Activated CD4-positive, alpha-beta memory T cell treated with anti-CD3 and anti-CD28 coated beads, Interleukin-2, amount 10 ng/mL, durations not matched to agents 7 days and 5 days (primary cell): ENCODE results near the gene PTH1R. TPM values are rescaled to one million over a fixed set of nuclear protein-coding genes. Genes with fewer than 3 reads are reported as not detected.

Experiments used
- CTCF ChIA-PET: fragments of 350-600 bp; sonication (Branson Sonifier 250); formaldehyde crosslinking; loops from one replicate; lab custom pipeline; 2021; ENCODE audit warnings: antibody characterized with exemption, inconsistent platforms; lab: Charles Lee
- POLR2A ChIA-PET: fragments of 350-600 bp; sonication (Branson Sonifier 250); formaldehyde crosslinking; loops from one replicate; lab custom pipeline; 2021; ENCODE audit warnings: antibody characterized with exemption; lab: Charles Lee
- DNase-seq: peaks from one replicate; pipeline ENCODE4 v3.0.0-alpha.2; 2020
- H3K27ac Mint-ChIP-seq: one replicate; pipeline ENCODE4 v1.8.0; 2021; ENCODE audit warnings: mild to moderate bottlenecking, mixed read lengths
- H3K27me3 Mint-ChIP-seq: one replicate; pipeline ENCODE4 v1.8.0; 2021; ENCODE audit warnings: mixed read lengths
- H3K36me3 Mint-ChIP-seq: one replicate; pipeline ENCODE4 v1.8.0; 2021; ENCODE audit warnings: low read depth, mixed read lengths
- H3K4me1 Mint-ChIP-seq: one replicate; pipeline ENCODE4 v1.8.0; 2021; ENCODE audit warnings: mixed read lengths
- H3K4me3 Mint-ChIP-seq: one replicate; pipeline ENCODE4 v1.8.0; 2021; ENCODE audit warnings: mild to moderate bottlenecking, mixed read lengths
- H3K9me3 Mint-ChIP-seq: one replicate; pipeline ENCODE4 v1.8.0; 2021; ENCODE audit warnings: mixed read lengths
- total RNA-seq, 2 experiments: library from RNA; stranded (reverse); gene quantifications; one replicate each; pipeline ENCODE4 v1.2.3, GENCODE V29; 2021

Gene PTH1R
- total RNA-seq, 2 experiments from 2014 or later = not detected

DNA sequence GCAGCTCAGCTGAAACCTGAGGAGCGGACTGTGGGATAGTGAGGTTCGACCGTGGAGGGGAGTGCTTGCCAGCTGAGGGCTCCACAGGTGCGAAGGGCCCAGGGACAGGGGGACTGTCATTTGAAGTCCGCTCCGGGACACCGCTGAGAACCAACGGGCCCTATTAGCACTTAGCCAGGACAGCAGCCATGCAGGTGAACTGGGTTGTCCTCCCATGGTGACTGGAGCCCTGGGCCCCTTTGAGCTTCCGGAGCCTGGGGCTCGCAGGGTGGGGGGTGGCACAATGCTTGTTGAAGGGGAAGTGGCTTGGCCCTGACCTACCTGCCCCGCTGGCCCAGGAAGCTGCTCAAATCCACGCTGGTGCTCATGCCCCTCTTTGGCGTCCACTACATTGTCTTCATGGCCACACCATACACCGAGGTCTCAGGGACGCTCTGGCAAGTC is 24.7 kb downstream of the PTH1R start:
- no peak overlapping the region for H3K4me3 Mint-ChIP-seq
- CTCF ChIA-PET = no interaction called here
- no peaks in the 10 kb centered on the region for H3K36me3 Mint-ChIP-seq
- no peak overlapping the region for H3K27ac Mint-ChIP-seq
- H3K9me3 Mint-ChIP-seq = no peaks in the 10 kb centered on the region
- POLR2A ChIA-PET = interaction anchor here (0.8 kb wide), 1 partner anchor 405 kb away, joined by 3 read pairs; no protein-coding TSS in a partner anchor
- peaks cover 12% of the 10 kb centered on the region for H3K27me3 Mint-ChIP-seq
- no peak for DNase-seq
- H3K4me1 Mint-ChIP-seq = peaks cover 12% of the 10 kb centered on the region

DNA sequence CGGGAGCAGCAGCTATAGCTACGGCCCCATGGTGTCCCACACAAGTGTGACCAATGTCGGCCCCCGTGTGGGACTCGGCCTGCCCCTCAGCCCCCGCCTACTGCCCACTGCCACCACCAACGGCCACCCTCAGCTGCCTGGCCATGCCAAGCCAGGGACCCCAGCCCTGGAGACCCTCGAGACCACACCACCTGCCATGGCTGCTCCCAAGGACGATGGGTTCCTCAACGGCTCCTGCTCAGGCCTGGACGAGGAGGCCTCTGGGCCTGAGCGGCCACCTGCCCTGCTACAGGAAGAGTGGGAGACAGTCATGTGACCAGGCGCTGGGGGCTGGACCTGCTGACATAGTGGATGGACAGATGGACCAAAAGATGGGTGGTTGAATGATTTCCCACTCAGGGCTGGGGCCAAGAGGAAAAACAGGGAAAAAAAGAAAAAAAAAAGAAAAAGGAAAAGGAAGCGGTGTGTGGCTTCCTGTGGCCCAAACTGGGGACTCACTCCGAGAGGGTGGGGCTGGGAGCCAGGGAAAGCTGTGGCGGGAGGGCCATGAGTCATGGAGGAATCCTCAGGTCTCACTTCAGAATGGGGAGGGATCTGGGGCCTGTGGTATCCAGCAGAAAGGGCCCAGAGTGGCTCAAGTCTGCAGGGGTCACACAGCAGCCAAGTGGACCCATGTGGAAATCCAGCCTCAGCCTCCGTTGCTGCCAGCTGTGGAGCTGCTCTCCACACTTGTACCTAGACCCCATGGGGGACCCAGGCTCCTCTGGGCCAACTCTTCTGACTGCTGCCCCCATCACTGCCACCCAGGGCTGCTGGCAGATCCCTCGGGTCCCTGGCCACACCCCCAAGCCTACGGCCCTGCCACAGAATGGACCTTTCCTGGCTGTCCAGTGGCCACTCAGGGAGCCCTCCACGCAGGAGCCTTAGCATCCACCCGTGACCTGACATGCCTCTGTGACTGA is 26.1 kb downstream of the PTH1R start:
- ChIA-PET CTCF (no interaction called here), POLR2A (no interaction called here)
- Mint-ChIP-seq H3K9me3 (no peaks in the 10 kb centered on the region), H3K27me3 (peaks cover 5% of the 10 kb centered on the region), H3K36me3 (no peaks in the 10 kb centered on the region), H3K4me3 (no peak overlapping the region), H3K4me1 (peaks cover 9% of the 10 kb centered on the region), H3K27ac (no peak overlapping the region)
- no peak for DNase-seq

DNA sequence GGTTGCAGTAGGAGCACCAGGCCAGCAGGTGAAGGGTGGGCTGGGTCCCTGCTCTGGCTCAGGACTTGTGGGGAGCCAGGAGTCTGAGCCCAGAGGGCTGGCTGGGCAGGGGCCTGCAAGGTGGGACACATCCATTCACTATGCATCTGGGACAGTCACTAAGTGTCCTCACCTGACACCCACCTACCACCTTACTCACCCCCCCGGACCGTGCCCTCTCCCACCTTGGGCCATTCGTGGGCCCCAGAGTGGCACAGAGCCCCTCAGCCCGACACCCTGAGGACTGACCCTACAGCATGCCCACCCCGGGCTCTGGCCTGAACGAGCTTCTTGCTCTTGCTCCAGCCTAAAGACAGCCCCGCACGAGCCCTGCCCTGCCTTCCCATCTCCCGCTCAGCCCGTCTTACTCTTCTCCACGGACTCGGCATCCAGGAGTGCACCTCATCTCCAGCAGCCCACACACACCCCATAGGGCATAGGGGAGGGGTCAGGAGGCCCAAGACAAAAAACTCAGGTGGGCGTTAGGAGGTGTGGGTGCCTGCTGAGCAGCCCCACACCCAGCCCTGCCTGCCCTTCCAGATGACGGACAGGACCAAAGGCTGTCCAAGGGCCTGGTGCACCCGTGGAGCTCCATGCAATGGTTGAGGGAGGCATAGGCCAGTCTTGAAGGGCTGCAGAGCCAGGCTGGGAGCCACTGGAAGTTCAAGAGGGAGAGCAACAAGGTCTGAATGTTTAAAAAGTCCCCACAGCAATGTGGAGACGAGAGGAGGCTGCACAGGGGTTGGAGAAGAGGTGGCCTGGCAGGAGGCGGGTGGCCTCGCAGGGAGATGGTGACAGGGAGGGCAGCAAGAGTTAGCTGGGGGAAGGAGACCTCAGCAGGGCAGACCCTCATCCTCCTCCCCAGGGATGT is 27.0 kb downstream of the PTH1R start:
- H3K4me1 Mint-ChIP-seq = peaks cover 11% of the 10 kb centered on the region
- no peak overlapping the region for H3K27ac Mint-ChIP-seq
- no peaks in the 10 kb centered on the region for H3K27me3 Mint-ChIP-seq
- no peak for DNase-seq
- H3K4me3 Mint-ChIP-seq = no peak overlapping the region
- ChIA-PET POLR2A (no interaction called here), CTCF (no interaction called here)
- no peaks in the 10 kb centered on the region for H3K36me3 Mint-ChIP-seq
- H3K9me3 Mint-ChIP-seq = no peaks in the 10 kb centered on the region

DNA sequence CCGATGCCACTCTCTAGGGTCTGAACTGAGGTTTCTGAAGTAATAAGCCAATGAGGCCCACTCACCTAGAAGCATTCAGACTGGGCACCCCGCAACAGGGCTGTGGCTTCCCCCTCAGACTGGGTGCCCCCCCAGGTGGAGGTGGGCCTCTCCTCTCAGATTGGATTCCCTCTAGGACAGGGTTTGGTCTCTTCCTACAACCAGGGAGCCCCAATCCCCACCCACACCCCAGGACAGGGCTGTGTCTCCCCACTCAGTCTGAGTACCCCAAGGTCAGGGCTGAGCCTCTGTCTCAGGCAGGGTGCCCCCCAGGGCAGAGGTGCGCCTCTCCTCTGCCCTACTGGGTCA is 27.7 kb downstream of the PTH1R start:
- CTCF ChIA-PET = no interaction called here
- POLR2A ChIA-PET = no interaction called here
- Mint-ChIP-seq H3K36me3 (no peaks in the 10 kb centered on the region), H3K4me3 (no peak overlapping the region), H3K27ac (no peak overlapping the region), H3K9me3 (no peaks in the 10 kb centered on the region), H3K27me3 (no peaks in the 10 kb centered on the region), H3K4me1 (peaks cover 13% of the 10 kb centered on the region)
- DNase-seq = no peak

DNA sequence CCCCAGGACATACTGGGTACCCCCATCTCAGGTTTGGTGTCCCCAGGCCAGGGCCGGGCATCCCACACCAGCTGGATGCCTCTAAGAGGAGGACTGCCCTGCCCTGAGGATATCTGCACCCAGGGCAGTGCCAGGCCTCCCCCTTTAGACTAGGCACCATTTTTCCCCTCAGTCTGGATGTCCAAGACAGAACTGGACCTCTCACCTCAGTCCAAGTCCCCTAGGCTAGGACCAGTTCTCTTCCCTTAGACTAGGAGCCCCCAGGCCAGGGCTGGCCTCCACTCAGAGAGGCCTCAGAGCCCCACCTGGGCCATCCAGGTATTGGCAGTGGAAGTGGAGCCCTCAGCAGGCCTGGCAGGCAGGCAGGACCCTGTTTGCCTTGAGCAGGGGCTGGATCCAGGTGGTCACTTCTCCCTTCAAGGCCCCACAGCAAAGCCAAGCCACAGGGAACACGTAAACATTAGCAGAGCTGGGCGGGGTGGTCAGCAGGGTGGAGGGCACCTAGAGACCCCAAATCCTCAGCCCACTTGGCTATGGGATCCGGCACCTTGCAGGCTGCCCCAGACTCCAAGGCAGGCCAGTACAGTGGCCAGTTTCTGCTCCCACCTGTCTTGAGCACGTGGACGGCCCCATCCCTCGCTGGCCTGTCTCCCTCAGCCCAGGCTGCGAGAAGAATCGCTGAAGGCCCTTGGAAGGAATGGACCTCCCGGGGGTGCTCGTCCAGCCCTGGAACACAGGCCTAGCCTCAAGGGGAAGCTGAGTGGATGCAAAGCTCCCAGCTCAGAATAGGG is 28.3 kb downstream of the PTH1R start:
- POLR2A ChIA-PET = no interaction called here
- no peak for DNase-seq

GRCh38 chr3:46906471-46907058 is 29.0 kb downstream of the PTH1R start:
- CTCF ChIA-PET = no interaction called here
- H3K9me3 Mint-ChIP-seq = no peaks in the 10 kb centered on the region

More for the DNA sequence above, 28.3 kb downstream of the PTH1R start:
- Mint-ChIP-seq H3K4me3 (no peak overlapping the region), H3K9me3 (no peaks in the 10 kb centered on the region), H3K27ac (no peak overlapping the region), H3K4me1 (peaks cover 13% of the 10 kb centered on the region), H3K27me3 (no peaks in the 10 kb centered on the region), H3K36me3 (no peaks in the 10 kb centered on the region)
- CTCF ChIA-PET = no interaction called here

GRCh38 chr3:46907271-46907670 is 29.8 kb downstream of the PTH1R start:
- Mint-ChIP-seq H3K27me3 (no peaks in the 10 kb centered on the region), H3K4me3 (no peak overlapping the region)

More at GRCh38 chr3:46906471-46907058, 29.0 kb downstream of the PTH1R start:
- no peaks in the 10 kb centered on the region for H3K27me3 Mint-ChIP-seq
- no peak overlapping the region for H3K27ac Mint-ChIP-seq
- POLR2A ChIA-PET = no interaction called here
- no peaks in the 10 kb centered on the region for H3K36me3 Mint-ChIP-seq
- H3K4me3 Mint-ChIP-seq = no peak overlapping the region
- H3K4me1 Mint-ChIP-seq = peaks cover 13% of the 10 kb centered on the region
- DNase-seq = no peak

GRCh38 chr3:46907960-46908293 is 30.4 kb downstream of the PTH1R start:
- H3K4me1 Mint-ChIP-seq = peaks cover 16% of the 10 kb centered on the region
- no peaks in the 10 kb centered on the region for H3K9me3 Mint-ChIP-seq
- ChIA-PET POLR2A (no interaction called here), CTCF (no interaction called here)
- H3K4me3 Mint-ChIP-seq = no peak overlapping the region
- no peak overlapping the region for H3K27ac Mint-ChIP-seq
- H3K27me3 Mint-ChIP-seq = no peaks in the 10 kb centered on the region
- no peaks in the 10 kb centered on the region for H3K36me3 Mint-ChIP-seq
- DNase-seq = no peak

More at GRCh38 chr3:46907271-46907670, 29.8 kb downstream of the PTH1R start:
- ChIA-PET CTCF (no interaction called here), POLR2A (no interaction called here)
- Mint-ChIP-seq H3K36me3 (no peaks in the 10 kb centered on the region), H3K9me3 (no peaks in the 10 kb centered on the region), H3K27ac (no peak overlapping the region), H3K4me1 (peaks cover 13% of the 10 kb centered on the region)
- no peak for DNase-seq

DNA sequence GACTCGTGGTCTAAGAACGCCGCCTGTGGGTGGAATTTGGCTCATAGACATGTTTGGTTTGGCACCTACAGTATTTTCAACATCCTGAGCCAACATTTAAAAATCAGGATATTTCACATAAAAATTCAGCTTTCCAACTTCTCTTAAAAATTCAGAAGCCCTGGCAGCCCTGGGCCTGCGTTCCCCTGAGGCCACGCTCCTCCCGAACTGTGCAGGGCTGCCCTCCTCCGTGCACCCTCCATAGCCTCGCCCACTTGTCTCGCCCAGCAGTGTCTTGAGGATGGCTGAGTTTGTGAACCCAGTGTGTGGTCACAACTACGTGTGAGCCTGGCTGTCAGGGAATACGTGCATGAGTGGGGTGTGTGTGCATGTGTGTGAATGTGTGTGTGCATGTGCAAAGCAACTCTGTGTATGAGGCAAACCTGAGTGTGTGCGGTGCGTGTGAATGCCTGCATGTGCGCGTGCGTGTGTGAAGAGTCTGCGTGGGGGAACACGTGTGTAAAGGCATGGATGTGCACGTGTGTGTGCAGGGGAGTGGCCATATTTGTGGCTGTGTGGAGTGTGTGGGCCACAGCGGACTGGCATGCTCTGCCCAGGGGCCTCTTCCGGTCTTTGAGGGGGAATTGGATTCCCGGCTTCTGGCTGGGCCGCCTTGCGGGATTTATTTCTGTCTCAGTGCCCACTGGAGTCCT is 30.9 kb downstream of the PTH1R start:
- no peak overlapping the region for H3K27ac Mint-ChIP-seq
- POLR2A ChIA-PET = no interaction called here
- H3K36me3 Mint-ChIP-seq = no peaks in the 10 kb centered on the region

DNA sequence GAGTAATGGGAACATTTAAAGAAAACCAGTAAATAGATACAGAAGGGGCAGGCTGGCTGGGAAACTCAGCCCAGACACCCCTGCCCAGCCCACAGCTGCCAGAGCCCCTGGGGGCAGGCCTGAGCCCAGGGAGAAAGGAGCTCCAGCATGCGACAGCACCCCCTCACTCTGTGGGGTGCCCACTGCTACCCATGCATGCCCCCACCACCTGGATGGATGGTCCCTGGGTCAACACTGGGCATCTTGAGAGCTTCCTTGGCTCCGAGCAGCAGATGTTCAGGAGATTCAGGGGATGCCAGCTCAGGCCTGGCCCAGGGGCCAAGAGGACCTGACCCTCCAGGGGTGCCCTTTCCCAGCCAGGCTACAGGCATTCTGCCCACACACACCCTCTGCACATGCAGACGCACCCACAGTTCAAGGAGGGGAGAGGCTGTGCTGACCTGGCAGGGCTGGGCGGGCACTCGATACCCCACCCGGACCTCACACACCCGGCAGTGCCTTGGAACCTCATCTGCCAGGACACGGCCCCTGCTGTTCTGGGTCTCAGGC is 31.5 kb downstream of the PTH1R start:
- H3K27ac Mint-ChIP-seq = no peak overlapping the region
- no peak for DNase-seq
- H3K4me1 Mint-ChIP-seq = peaks cover 20% of the 10 kb centered on the region
- H3K27me3 Mint-ChIP-seq = no peaks in the 10 kb centered on the region
- ChIA-PET POLR2A (interaction anchor here (0.8 to 1.2 kb wide), 5 partner anchors 9 to 254 kb away, joined by 3 to 4 read pairs (median 4); partner anchors contain the start of gene SETD2), CTCF (interaction anchor here (0.8 to 1.9 kb wide), 17 partner anchors 8 to 415 kb away, joined by 3 to 8 read pairs (median 4); partner anchors contain the start of gene NBEAL2)
- no peak overlapping the region for H3K4me3 Mint-ChIP-seq
- no peaks in the 10 kb centered on the region for H3K9me3 Mint-ChIP-seq
- H3K36me3 Mint-ChIP-seq = no peaks in the 10 kb centered on the region

More for the DNA sequence above, 30.9 kb downstream of the PTH1R start:
- Mint-ChIP-seq H3K27me3 (no peaks in the 10 kb centered on the region), H3K9me3 (no peaks in the 10 kb centered on the region), H3K4me1 (peaks cover 16% of the 10 kb centered on the region), H3K4me3 (no peak overlapping the region)
- no peak for DNase-seq
- CTCF ChIA-PET = interaction anchor here (1.4 to 1.9 kb wide), 5 partner anchors 12 to 63 kb away, joined by 3 to 7 read pairs (median 5); no protein-coding TSS in a partner anchor

DNA sequence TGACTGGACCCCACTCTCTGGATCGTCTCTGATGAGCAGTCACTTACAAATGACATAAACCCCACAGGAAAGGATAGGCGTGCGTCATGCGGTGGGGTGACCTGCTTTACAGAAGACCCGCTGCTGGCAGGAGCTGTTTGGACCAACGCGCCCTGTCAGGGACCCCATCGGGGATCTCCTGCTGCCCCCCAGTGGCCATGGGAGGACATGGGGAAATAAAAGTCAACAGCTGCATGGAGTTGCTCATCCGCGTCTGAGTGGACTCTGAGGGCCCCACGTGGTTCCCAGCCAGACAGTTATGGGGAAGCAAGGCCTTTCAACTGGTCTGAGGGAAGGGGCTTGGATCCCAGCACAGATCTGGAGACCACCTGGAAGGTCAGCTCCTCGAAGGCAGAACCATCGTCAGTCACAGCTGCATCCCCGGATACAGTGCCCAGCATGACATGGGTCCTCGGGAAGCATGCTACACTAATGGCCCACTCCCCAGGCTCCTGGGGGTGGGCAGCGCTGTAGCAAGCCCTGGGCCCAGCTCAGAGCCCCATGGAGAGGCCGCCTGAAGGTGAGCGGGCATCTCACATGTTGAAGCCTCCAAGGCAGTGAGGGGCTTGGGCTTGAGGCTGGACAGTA is 32.1 kb downstream of the PTH1R start:
- H3K36me3 Mint-ChIP-seq = no peaks in the 10 kb centered on the region
- H3K4me3 Mint-ChIP-seq = no peak overlapping the region
- no peaks in the 10 kb centered on the region for H3K27me3 Mint-ChIP-seq
- ChIA-PET POLR2A (interaction anchor here (0.8 to 1.2 kb wide), 5 partner anchors 9 to 254 kb away, joined by 3 to 4 read pairs (median 4); partner anchors contain the start of gene SETD2), CTCF (interaction anchor here (0.7 to 1.9 kb wide), 18 partner anchors 9 to 414 kb away, joined by 3 to 8 read pairs (median 4); partner anchors contain the start of gene NBEAL2)
- no peak overlapping the region for H3K27ac Mint-ChIP-seq
- no peaks in the 10 kb centered on the region for H3K9me3 Mint-ChIP-seq
- DNase-seq = peak; percentile 84
- peaks cover 20% of the 10 kb centered on the region for H3K4me1 Mint-ChIP-seq
